Trophoblast cell (in vitro differentiated cells and primary cell): ENCODE data around the gene VOPP1.

ENCODE experiments used
- DNase-seq, 2 donors: peaks; one replicate each; pipeline ENCODE4 v3.0.0-alpha.2; 2016
- H2AFZ ChIP-seq: 2 replicates; pipeline ENCODE4 v1.6.1; 2013; ENCODE audit warnings: low read length, moderate library complexity, mild to moderate bottlenecking; ENCODE audit not compliant: insufficient read depth, poor library complexity
- H2AK5ac ChIP-seq: 2 replicates; pipeline ENCODE4 v1.6.1; 2013; ENCODE audit warnings: mild to moderate bottlenecking, low read length
- H2BK120ac ChIP-seq: 2 replicates; pipeline ENCODE4 v1.6.1; 2013; ENCODE audit warnings: low read length, mild to moderate bottlenecking, moderate library complexity; ENCODE audit not compliant: insufficient read depth, poor library complexity
- H2BK12ac ChIP-seq: 2 replicates; pipeline ENCODE4 v1.6.1; 2013; ENCODE audit warnings: mild to moderate bottlenecking, low read length, moderate library complexity
- H2BK5ac ChIP-seq: 2 replicates; pipeline ENCODE4 v1.6.1; 2013; ENCODE audit warnings: low read length, low read depth, moderate library complexity, mild to moderate bottlenecking; ENCODE audit not compliant: poor library complexity
- H3K14ac ChIP-seq: 2 replicates; pipeline ENCODE4 v1.6.1; 2013; ENCODE audit warnings: mild to moderate bottlenecking, low read length
- H3K18ac ChIP-seq: 2 replicates; pipeline ENCODE4 v1.6.1; 2013; ENCODE audit warnings: mild to moderate bottlenecking, low read length
- H3K23ac ChIP-seq: 2 replicates; pipeline ENCODE4 v1.6.1; 2013; ENCODE audit warnings: low read length
- H3K27ac ChIP-seq: 2 replicates; pipeline ENCODE4 v1.5.1; 2013; ENCODE audit warnings: low read depth, mild to moderate bottlenecking, inconsistent platforms, low read length, moderate library complexity
- H3K27me3 ChIP-seq: 2 replicates; pipeline ENCODE4 v1.6.1; 2013; ENCODE audit warnings: inconsistent platforms, mild to moderate bottlenecking, low read length, moderate library complexity; ENCODE audit not compliant: insufficient read depth
- H3K36me3 ChIP-seq, 2 experiments: 1 replicate in 1 of 2; 2 replicates in 1 of 2; pipeline ENCODE4 v1.6.1; 2013; ENCODE audit warnings: low read length in 2 of 2, mild to moderate bottlenecking in 2 of 2, moderate library complexity in 1 of 2; ENCODE audit not compliant: insufficient read depth in 2 of 2, control insufficient read depth in 1 of 2
- H3K4ac ChIP-seq: 2 replicates; pipeline ENCODE4 v1.6.1; 2013; ENCODE audit warnings: low read depth, mild to moderate bottlenecking, low read length, moderate library complexity
- H3K4me1 ChIP-seq, 2 experiments: 1 replicate in 1 of 2; 2 replicates in 1 of 2; pipeline ENCODE4 v1.6.1; 2013; ENCODE audit warnings: low read length in 2 of 2, mild to moderate bottlenecking in 2 of 2, moderate library complexity in 1 of 2; ENCODE audit not compliant: insufficient read depth in 2 of 2, control insufficient read depth in 1 of 2
- H3K4me2 ChIP-seq: 2 replicates; pipeline ENCODE4 v1.6.1; 2013; ENCODE audit warnings: inconsistent platforms, mild to moderate bottlenecking, low read length, moderate library complexity
- H3K4me3 ChIP-seq: 2 replicates; pipeline ENCODE4 v1.5.1; 2013; ENCODE audit warnings: mild to moderate bottlenecking, low read depth, low read length, inconsistent platforms
- H3K79me1 ChIP-seq: one replicate; pipeline ENCODE4 v1.6.1; 2013; ENCODE audit warnings: low read length
- H3K79me2 ChIP-seq: 2 replicates; pipeline ENCODE4 v1.6.1; 2013; ENCODE audit warnings: low read length, mild to moderate bottlenecking; ENCODE audit not compliant: control insufficient read depth, insufficient read depth, poor library complexity
- H3K9ac ChIP-seq: 2 replicates; pipeline ENCODE4 v1.6.1; 2013; ENCODE audit warnings: mild to moderate bottlenecking, low read length
- H3K9me3 ChIP-seq: 2 replicates; pipeline ENCODE4 v1.6.1; 2013; ENCODE audit warnings: low read depth, mild to moderate bottlenecking, control low read depth, inconsistent platforms, low read length; ENCODE audit not compliant: insufficient read depth
- H4K12ac ChIP-seq: 2 replicates; pipeline ENCODE4 v1.6.1; 2013; ENCODE audit warnings: low read depth, mild to moderate bottlenecking, low read length, moderate library complexity
- H4K8ac ChIP-seq: 2 replicates; pipeline ENCODE4 v1.6.1; 2013; ENCODE audit warnings: low read depth, mild to moderate bottlenecking, low read length, moderate library complexity
- H4K91ac ChIP-seq: one replicate; pipeline ENCODE4 v1.6.1; 2013; ENCODE audit warnings: low read depth, mild to moderate bottlenecking, low read length, moderate library complexity
- WGBS: extraction: QIAGEN DNeasy Blood & Tissue Kit; methylation state at CpG from one replicate; pipeline ENCODE4 v1.1.7; 2013; ENCODE audit warnings: missing lambda C conversion rate; ENCODE audit not compliant: insufficient read length, insufficient coverage; ENCODE audit errors: extremely low coverage; 5-methylcytosine and 5-hydroxymethylcytosine counted together

The VOPP1 gene

GRCh38 chr7:55565681-55566080 is 6.6 kb downstream of the VOPP1 start:
- no peaks in the 10 kb centered on the region for H3K27me3 ChIP-seq
- no peaks in the 10 kb centered on the region for H3K79me2 ChIP-seq
- H3K18ac ChIP-seq: no peak overlapping the region
- no CpG with 5 or more reads among the region's 3 CpGs for WGBS
- no peak overlapping the region for H3K9ac ChIP-seq
- H2BK120ac ChIP-seq: no peak overlapping the region
- H2AFZ ChIP-seq: no peak overlapping the region
- no peak overlapping the region for H3K23ac ChIP-seq
- H2BK5ac ChIP-seq: no peak overlapping the region
- H2BK12ac ChIP-seq: no peak overlapping the region
- no peak overlapping the region for H3K4me2 ChIP-seq
- no peak overlapping the region for H3K4ac ChIP-seq
- H3K27ac ChIP-seq: no peak overlapping the region
- no peak overlapping the region for H4K8ac ChIP-seq
- no peak overlapping the region for H4K91ac ChIP-seq
- no peaks in the 10 kb centered on the region for H3K79me1 ChIP-seq
- no peak overlapping the region for H3K14ac ChIP-seq
- peaks cover 15 to 18% of the 10 kb centered on the region in 2 experiments for H3K4me1 ChIP-seq
- H3K9me3 ChIP-seq: peaks cover 4% of the 10 kb centered on the region
- no peak overlapping the region for H2AK5ac ChIP-seq
- no peak for DNase-seq
- H4K12ac ChIP-seq: no peak overlapping the region
- H3K36me3 ChIP-seq: no peaks in the 10 kb centered on the region
- H3K4me3 ChIP-seq: no peak overlapping the region

- Histone ChIP-seq H4K12ac (no peak overlapping the region), H2BK12ac (no peak overlapping the region), H3K23ac (no peak overlapping the region), H3K18ac (no peak overlapping the region), H3K79me2 (no peaks in the 10 kb centered on the region), H3K27me3 (no peaks in the 10 kb centered on the region), H3K14ac (no peak overlapping the region), H3K27ac (no peak overlapping the region), H3K4me2 (peak overlapping the region; percentile 18), H2BK120ac (no peak overlapping the region), H3K36me3 (no peaks in the 10 kb centered on the region), H3K79me1 (no peaks in the 10 kb centered on the region), H4K8ac (no peak overlapping the region), H2AK5ac (no peak overlapping the region), H2BK5ac (no peak overlapping the region), H4K91ac (no peak overlapping the region), H3K4me1 (peaks cover 7 to 9% of the 10 kb centered on the region in 2 experiments), H2AFZ (no peak overlapping the region), H3K4ac (no peak overlapping the region), H3K9ac (no peak overlapping the region), H3K9me3 (peaks cover 4% of the 10 kb centered on the region), H3K4me3 (no peak overlapping the region)
- no CpG with 5 or more reads among the region's 4 CpGs for WGBS
- peak in 1 of 2 donors; percentile 88 for DNase-seq
Observed at GRCh38 chr7:55563596-55564325, 8.5 kb downstream of the VOPP1 start.

GRCh38 chr7:55561690-55562089 is 10.6 kb downstream of the VOPP1 start:
- no peak overlapping the region for H2BK5ac ChIP-seq
- no peaks in the 10 kb centered on the region for H3K79me2 ChIP-seq
- H3K27ac ChIP-seq: no peak overlapping the region
- no peaks in the 10 kb centered on the region for H3K27me3 ChIP-seq
- no peak overlapping the region for H3K4me2 ChIP-seq
- H3K4me3 ChIP-seq: no peak overlapping the region
- no peak overlapping the region for H3K23ac ChIP-seq
- no peak overlapping the region for H4K8ac ChIP-seq
- no peak overlapping the region for H2AK5ac ChIP-seq
- no peak overlapping the region for H3K9ac ChIP-seq
- no CpG with 5 or more reads among the region's 4 CpGs for WGBS
- H2AFZ ChIP-seq: no peak overlapping the region
- DNase-seq: no peak
- H2BK120ac ChIP-seq: no peak overlapping the region
- no peak overlapping the region for H3K14ac ChIP-seq
- H3K79me1 ChIP-seq: no peaks in the 10 kb centered on the region
- no peaks in the 10 kb centered on the region for H3K36me3 ChIP-seq
- H2BK12ac ChIP-seq: no peak overlapping the region
- H3K4me1 ChIP-seq: peaks cover 7% of the 10 kb centered on the region in 2 experiments
- no peak overlapping the region for H3K4ac ChIP-seq
- no peak overlapping the region for H4K91ac ChIP-seq
- H3K9me3 ChIP-seq: peaks cover 4% of the 10 kb centered on the region
- H3K18ac ChIP-seq: no peak overlapping the region
- H4K12ac ChIP-seq: no peak overlapping the region

DNA sequence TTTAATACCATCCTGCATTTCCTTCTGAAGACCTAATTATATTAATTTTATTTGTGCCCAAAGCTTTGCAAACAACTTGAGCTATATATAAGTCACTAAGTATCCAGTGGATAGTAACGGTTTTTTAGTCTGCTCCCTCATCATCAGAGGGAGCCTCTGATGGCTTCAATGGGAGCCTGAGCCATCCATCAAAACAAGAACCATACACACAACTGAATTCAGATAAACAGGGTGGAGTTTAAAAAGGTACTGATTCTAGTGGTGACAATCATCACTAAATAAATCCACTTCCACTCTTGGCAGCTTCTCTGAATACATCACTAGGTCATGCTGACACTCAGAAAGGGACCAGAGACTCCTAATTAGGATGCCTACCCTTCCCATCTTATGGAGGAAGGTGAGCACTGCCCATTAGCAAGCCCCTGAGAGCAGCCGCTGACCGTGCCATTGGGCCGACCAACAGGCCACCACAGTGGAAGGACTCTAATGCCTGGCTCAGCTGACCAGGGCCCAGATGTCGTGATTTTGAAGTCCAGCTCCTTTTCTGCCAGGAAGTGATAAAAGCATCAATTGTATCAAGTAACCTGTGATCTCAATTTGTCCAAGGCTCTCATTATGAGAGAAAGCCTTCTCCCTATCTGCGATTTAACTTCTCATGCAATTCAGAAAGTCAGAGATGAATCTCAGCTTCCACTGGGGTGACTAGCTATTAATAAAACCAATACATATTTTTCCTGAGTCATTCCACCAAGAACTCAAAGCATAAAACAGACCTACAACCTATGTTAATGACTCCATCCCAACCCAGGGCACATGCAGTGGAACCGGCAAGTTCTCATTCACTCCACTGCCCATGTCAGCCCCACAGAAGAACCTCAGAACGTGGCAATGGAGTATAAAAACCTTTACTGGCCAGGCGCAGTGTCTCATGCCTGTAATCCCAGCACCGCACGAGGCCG is 13.1 kb downstream of the VOPP1 start:
- no peak overlapping the region for H3K14ac ChIP-seq
- H3K79me2 ChIP-seq: no peaks in the 10 kb centered on the region
- H3K27me3 ChIP-seq: no peaks in the 10 kb centered on the region
- DNase-seq: no peak
- H3K27ac ChIP-seq: no peak overlapping the region
- H3K9me3 ChIP-seq: peaks cover 5% of the 10 kb centered on the region
- H3K4me2 ChIP-seq: no peak overlapping the region
- no peak overlapping the region for H2AFZ ChIP-seq
- no peak overlapping the region for H4K12ac ChIP-seq
- no CpG with 5 or more reads among the region's 12 CpGs for WGBS
- no peak overlapping the region for H4K8ac ChIP-seq
- H3K18ac ChIP-seq: no peak overlapping the region
- H3K36me3 ChIP-seq: no peaks in the 10 kb centered on the region
- H3K4me3 ChIP-seq: no peak overlapping the region
- H3K9ac ChIP-seq: no peak overlapping the region
- no peak overlapping the region for H2BK12ac ChIP-seq
- H4K91ac ChIP-seq: no peak overlapping the region
- H3K79me1 ChIP-seq: no peaks in the 10 kb centered on the region
- H3K4ac ChIP-seq: no peak overlapping the region
- H2BK120ac ChIP-seq: no peak overlapping the region
- H2BK5ac ChIP-seq: no peak overlapping the region
- H2AK5ac ChIP-seq: no peak overlapping the region
- H3K23ac ChIP-seq: no peak overlapping the region
- H3K4me1 ChIP-seq: peaks cover 5 to 7% of the 10 kb centered on the region in 2 experiments
